GM18861 (cell line): ENCODE measurements around the gene BRPF1.

ENCODE experiments used
- ATAC-seq: cut with Tn5 transposase; IDR thresholded peaks from one replicate; pipeline ENCODE4 v1.9.1; 2021; ENCODE audit not compliant: unreplicated experiment

Gene BRPF1

GRCh38 chr3:9701006-9701405 is 30.5 kb upstream of the BRPF1 start:
- no peak for ATAC-seq

GRCh38 chr3:9701711-9702110 is 29.8 kb upstream of the BRPF1 start:
- no peak for ATAC-seq

- ATAC-seq: no peak
Measured at GRCh38 chr3:9703240-9703639, 28.3 kb upstream of the BRPF1 start.

- ATAC-seq: no peak
Measured at GRCh38 chr3:9703736-9704346, 27.7 kb upstream of the BRPF1 start, which contains the start of gene CPNE9. Gene CPNE9, plus strand, starts transcription at chr3:9703833. Its CDS starts 164 bp downstream, at chr3:9703997.

- no peak for ATAC-seq
Measured at GRCh38 chr3:9704347-9705322, 26.9 kb upstream of the BRPF1 start.

GRCh38 chr3:9710174-9710739 is 21.3 kb upstream of the BRPF1 start:
- ATAC-seq: no peak

- ATAC-seq: no peak
Measured at GRCh38 chr3:9712415-9712814, 19.1 kb upstream of the BRPF1 start.

- no peak for ATAC-seq
Measured at GRCh38 chr3:9713142-9713541, 18.4 kb upstream of the BRPF1 start.

- no peak for ATAC-seq
Measured at GRCh38 chr3:9715136-9715535, 16.4 kb upstream of the BRPF1 start.

- no peak for ATAC-seq
Measured at GRCh38 chr3:9715764-9716437, 15.6 kb upstream of the BRPF1 start.

GRCh38 chr3:9716801-9717555 is 14.6 kb upstream of the BRPF1 start:
- ATAC-seq: no peak

- no peak for ATAC-seq
Measured at GRCh38 chr3:9717563-9717962, 14.0 kb upstream of the BRPF1 start.

- ATAC-seq: no peak
Measured at GRCh38 chr3:9718118-9718517, 13.4 kb upstream of the BRPF1 start.

- ATAC-seq: no peak
Measured at GRCh38 chr3:9721015-9721699, 10.4 kb upstream of the BRPF1 start.

GRCh38 chr3:9721700-9722060 is 9.9 kb upstream of the BRPF1 start:
- ATAC-seq: no peak

- ATAC-seq: no peak
Measured at GRCh38 chr3:9725775-9726515, 5.6 kb upstream of the BRPF1 start.

- ATAC-seq: no peak
Measured at GRCh38 chr3:9727041-9727595, 4.4 kb upstream of the BRPF1 start.

- ATAC-seq: no peak
Measured at GRCh38 chr3:9727743-9728142, 3.8 kb upstream of the BRPF1 start.

GRCh38 chr3:9729419-9729818 is 2.1 kb upstream of the BRPF1 start:
- no peak for ATAC-seq
